ENCODE data around the gene MLH3.

Gene MLH3

DNA sequence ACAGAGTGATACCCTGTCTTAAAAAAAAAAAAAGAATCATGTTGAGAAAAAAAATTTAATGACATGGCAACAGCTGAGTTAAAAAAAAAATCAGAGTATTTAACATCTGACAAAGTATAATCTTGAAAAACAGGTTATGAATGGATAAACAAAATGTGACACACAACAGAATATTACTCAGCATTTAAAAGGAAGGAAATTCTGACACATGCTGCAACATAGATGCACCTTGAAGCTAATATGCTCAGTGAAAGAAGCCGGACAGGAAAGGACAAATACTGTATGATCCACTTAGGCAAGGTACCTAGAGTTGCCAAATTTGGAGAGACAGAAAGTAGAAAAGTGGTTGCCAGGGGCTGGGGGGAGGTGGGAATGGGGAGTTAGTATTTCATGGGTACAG, 67.9 kb downstream of the MLH3 start:
- Histone ChIP-seq H3K9ac (ENCODE audit: low read length) (no peak overlapping the region), H3K4me3 (ENCODE audit: low read depth in 1 of 2, low read length in 2 of 2) (no peak overlapping the region), H3K27me3 (ENCODE audit: control insufficient read depth in 1 of 2, insufficient read depth in 2 of 2, low read length in 2 of 2) (no peaks in the 10 kb centered on the region), H3K4me1 (ENCODE audit: insufficient read depth, low read length) (no peaks in the 10 kb centered on the region), H3K36me3 (ENCODE audit: insufficient read depth, low read length) (no peaks in the 10 kb centered on the region), H3K27ac (ENCODE audit: low read depth, low read length) (no peak overlapping the region), H3K9me3 (ENCODE audit: low read length) (no peaks in the 10 kb centered on the region)

DNA sequence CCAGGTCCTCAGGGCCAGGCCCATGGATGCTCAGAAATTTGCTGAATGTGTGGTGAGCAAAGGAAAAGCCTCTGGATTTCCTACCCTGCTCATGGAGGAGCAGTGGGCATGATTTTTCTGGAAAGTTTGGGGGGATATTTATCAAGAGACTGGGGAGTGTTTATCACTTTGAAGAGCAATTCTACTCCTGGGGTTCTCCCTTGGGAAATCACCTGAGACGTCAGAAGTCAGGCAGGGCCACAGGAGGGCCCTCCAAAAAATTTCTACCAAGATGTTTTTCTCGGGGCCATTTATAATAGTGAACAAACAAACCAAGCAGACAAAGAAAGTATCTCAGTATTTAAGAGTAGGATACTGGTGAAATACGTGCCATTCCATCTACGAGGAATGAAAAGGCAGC, 68.6 kb downstream of the MLH3 start:
- Histone ChIP-seq H3K4me3 (ENCODE audit: low read depth in 1 of 2, low read length in 2 of 2) (no peak overlapping the region), H3K27ac (ENCODE audit: low read depth, low read length) (no peak overlapping the region), H3K27me3 (ENCODE audit: control insufficient read depth in 1 of 2, insufficient read depth in 2 of 2, low read length in 2 of 2) (no peaks in the 10 kb centered on the region), H3K4me1 (ENCODE audit: insufficient read depth, low read length) (no peaks in the 10 kb centered on the region), H3K9me3 (ENCODE audit: low read length) (no peaks in the 10 kb centered on the region), H3K36me3 (ENCODE audit: insufficient read depth, low read length) (no peaks in the 10 kb centered on the region), H3K9ac (ENCODE audit: low read length) (no peak overlapping the region)

DNA sequence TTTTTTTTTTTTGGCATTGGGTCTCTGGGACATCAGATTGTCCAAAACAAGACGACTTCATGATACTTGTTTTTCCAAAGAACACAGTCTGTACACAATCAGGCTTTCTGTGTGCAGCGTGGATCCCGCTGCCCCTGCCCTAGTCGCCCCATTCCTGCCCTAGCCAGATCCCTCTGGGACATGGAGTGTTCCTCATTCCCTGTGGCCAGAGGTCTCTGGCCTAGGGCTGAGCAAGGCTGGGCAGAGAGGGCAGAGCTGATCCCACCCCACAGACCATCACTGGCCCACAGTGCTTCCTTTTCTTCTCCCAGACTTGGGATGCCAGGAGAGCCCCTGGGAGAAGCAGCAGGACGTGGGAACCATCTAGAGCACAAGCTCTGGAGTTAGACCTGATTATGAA, 69.4 kb downstream of the MLH3 start:
- H3K4me1 ChIP-seq (ENCODE audit: insufficient read depth, low read length) = no peaks in the 10 kb centered on the region
- H3K27ac ChIP-seq (ENCODE audit: low read depth, low read length) = no peak overlapping the region
- H3K9me3 ChIP-seq (ENCODE audit: low read length) = no peaks in the 10 kb centered on the region

GRCh38 chr14:74981462-74981782, 69.8 kb downstream of the MLH3 start:
- no peaks in the 10 kb centered on the region for H3K36me3 ChIP-seq (ENCODE audit: insufficient read depth, low read length)
- H3K4me3 ChIP-seq (ENCODE audit: low read depth in 1 of 2, low read length in 2 of 2) = no peak overlapping the region
- no peak overlapping the region for H3K9ac ChIP-seq (ENCODE audit: low read length)
- no peaks in the 10 kb centered on the region for H3K27me3 ChIP-seq (ENCODE audit: control insufficient read depth in 1 of 2, insufficient read depth in 2 of 2, low read length in 2 of 2)
- H3K4me1 ChIP-seq (ENCODE audit: insufficient read depth, low read length) = no peaks in the 10 kb centered on the region
- no peaks in the 10 kb centered on the region for H3K9me3 ChIP-seq (ENCODE audit: low read length)
- H3K27ac ChIP-seq (ENCODE audit: low read depth, low read length) = no peak overlapping the region

More for the DNA sequence above, 69.4 kb downstream of the MLH3 start:
- Histone ChIP-seq H3K9ac (ENCODE audit: low read length) (no peak overlapping the region), H3K4me3 (ENCODE audit: low read depth in 1 of 2, low read length in 2 of 2) (no peak overlapping the region), H3K27me3 (ENCODE audit: control insufficient read depth in 1 of 2, insufficient read depth in 2 of 2, low read length in 2 of 2) (no peaks in the 10 kb centered on the region), H3K36me3 (ENCODE audit: insufficient read depth, low read length) (no peaks in the 10 kb centered on the region)

DNA sequence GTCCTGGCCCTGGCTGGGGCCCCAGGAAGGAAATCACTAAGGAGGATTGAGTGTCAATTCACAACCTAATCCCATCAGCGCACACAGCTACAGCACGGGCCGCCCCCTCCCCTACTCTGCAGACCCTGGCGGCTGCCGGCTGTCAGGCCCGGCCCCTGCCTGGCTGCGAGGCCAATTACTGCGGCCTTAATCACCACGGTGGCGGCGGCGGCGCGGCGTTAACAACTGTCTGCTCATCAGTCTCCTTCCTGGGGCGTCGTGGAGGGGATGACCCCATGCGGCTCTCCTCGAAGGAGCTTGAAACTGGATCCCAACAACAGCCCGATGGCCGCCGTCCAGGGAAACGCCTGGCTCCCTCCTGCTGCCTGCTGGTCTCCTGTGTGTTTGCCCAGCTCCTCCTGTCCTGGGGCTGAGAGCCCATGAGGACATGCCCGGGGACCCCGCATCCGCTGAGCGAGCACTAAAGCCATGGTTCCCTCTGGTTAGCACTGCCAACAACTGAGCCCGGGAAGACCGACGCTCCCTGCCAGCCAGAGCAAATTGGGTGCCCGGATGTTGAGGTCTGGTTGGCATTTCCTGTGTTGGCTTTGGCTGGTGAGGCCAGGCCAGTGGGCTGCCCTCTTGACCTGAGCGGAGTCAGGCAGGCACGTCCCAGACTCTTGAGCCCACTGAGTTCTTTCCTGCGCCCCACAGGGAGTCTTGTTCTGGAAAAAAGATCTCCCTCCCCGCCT, 70.4 kb downstream of the MLH3 start:
- no peaks in the 10 kb centered on the region for H3K36me3 ChIP-seq (ENCODE audit: insufficient read depth, low read length)
- H3K9ac ChIP-seq (ENCODE audit: low read length) = no peak overlapping the region
- no peak overlapping the region for H3K4me3 ChIP-seq (ENCODE audit: low read depth in 1 of 2, low read length in 2 of 2)
- H3K4me1 ChIP-seq (ENCODE audit: insufficient read depth, low read length) = no peaks in the 10 kb centered on the region
- H3K9me3 ChIP-seq (ENCODE audit: low read length) = no peaks in the 10 kb centered on the region
- H3K27ac ChIP-seq (ENCODE audit: low read depth, low read length) = no peak overlapping the region
- H3K27me3 ChIP-seq (ENCODE audit: control insufficient read depth in 1 of 2, insufficient read depth in 2 of 2, low read length in 2 of 2) = no peaks in the 10 kb centered on the region

DNA sequence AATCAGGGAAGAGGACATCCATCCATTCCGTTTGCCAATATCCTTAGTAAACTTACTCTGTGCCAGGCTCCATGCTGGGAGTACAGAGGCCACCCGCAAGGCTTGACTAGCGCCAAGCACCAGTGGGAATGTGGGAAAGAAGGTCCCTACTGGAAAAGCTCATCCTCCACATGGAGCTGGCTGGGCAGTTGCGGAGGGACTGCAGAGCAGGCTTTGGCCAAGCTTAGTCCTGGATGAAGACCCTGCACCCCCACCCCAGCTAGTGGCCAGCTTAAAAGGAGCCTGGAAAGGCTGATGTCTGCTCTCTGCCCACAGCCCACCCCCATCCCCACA, 70.9 kb downstream of the MLH3 start:
- H3K9me3 ChIP-seq (ENCODE audit: low read length) = no peaks in the 10 kb centered on the region
- H3K4me1 ChIP-seq (ENCODE audit: insufficient read depth, low read length) = peaks cover 4% of the 10 kb centered on the region
- no peak overlapping the region for H3K27ac ChIP-seq (ENCODE audit: low read depth, low read length)
- no peaks in the 10 kb centered on the region for H3K36me3 ChIP-seq (ENCODE audit: insufficient read depth, low read length)
- no peaks in the 10 kb centered on the region for H3K27me3 ChIP-seq (ENCODE audit: control insufficient read depth in 1 of 2, insufficient read depth in 2 of 2, low read length in 2 of 2)
- H3K4me3 ChIP-seq (ENCODE audit: low read depth in 1 of 2, low read length in 2 of 2) = no peak overlapping the region
- no peak overlapping the region for H3K9ac ChIP-seq (ENCODE audit: low read length)

GRCh38 chr14:74979442-74980397, 71.5 kb downstream of the MLH3 start:
- no peak overlapping the region for H3K9ac ChIP-seq (ENCODE audit: low read length)
- no peak overlapping the region for H3K4me3 ChIP-seq (ENCODE audit: low read depth in 1 of 2, low read length in 2 of 2)
- H3K27ac ChIP-seq (ENCODE audit: low read depth, low read length) = no peak overlapping the region
- no peaks in the 10 kb centered on the region for H3K9me3 ChIP-seq (ENCODE audit: low read length)
- H3K27me3 ChIP-seq (ENCODE audit: control insufficient read depth in 1 of 2, insufficient read depth in 2 of 2, low read length in 2 of 2) = no peaks in the 10 kb centered on the region
- peaks cover 5% of the 10 kb centered on the region for H3K4me1 ChIP-seq (ENCODE audit: insufficient read depth, low read length)
- no peaks in the 10 kb centered on the region for H3K36me3 ChIP-seq (ENCODE audit: insufficient read depth, low read length)

GRCh38 chr14:74979029-74979428, 72.2 kb downstream of the MLH3 start:
- Histone ChIP-seq H3K36me3 (ENCODE audit: insufficient read depth, low read length) (no peaks in the 10 kb centered on the region), H3K27me3 (ENCODE audit: control insufficient read depth in 1 of 2, insufficient read depth in 2 of 2, low read length in 2 of 2) (no peaks in the 10 kb centered on the region), H3K9ac (ENCODE audit: low read length) (no peak overlapping the region), H3K4me1 (ENCODE audit: insufficient read depth, low read length) (peaks cover 5% of the 10 kb centered on the region), H3K27ac (ENCODE audit: low read depth, low read length) (no peak overlapping the region), H3K9me3 (ENCODE audit: low read length) (no peaks in the 10 kb centered on the region), H3K4me3 (ENCODE audit: low read depth in 1 of 2, low read length in 2 of 2) (no peak overlapping the region)

GRCh38 chr14:74978416-74978947, 72.8 kb downstream of the MLH3 start:
- no peak overlapping the region for H3K9ac ChIP-seq (ENCODE audit: low read length)
- H3K4me3 ChIP-seq (ENCODE audit: low read depth in 1 of 2, low read length in 2 of 2) = no peak overlapping the region
- H3K27me3 ChIP-seq (ENCODE audit: control insufficient read depth in 1 of 2, insufficient read depth in 2 of 2, low read length in 2 of 2) = no peaks in the 10 kb centered on the region
- no peaks in the 10 kb centered on the region for H3K36me3 ChIP-seq (ENCODE audit: insufficient read depth, low read length)
- H3K4me1 ChIP-seq (ENCODE audit: insufficient read depth, low read length) = peaks cover 5% of the 10 kb centered on the region
- no peaks in the 10 kb centered on the region for H3K9me3 ChIP-seq (ENCODE audit: low read length)
- no peak overlapping the region for H3K27ac ChIP-seq (ENCODE audit: low read depth, low read length)

DNA sequence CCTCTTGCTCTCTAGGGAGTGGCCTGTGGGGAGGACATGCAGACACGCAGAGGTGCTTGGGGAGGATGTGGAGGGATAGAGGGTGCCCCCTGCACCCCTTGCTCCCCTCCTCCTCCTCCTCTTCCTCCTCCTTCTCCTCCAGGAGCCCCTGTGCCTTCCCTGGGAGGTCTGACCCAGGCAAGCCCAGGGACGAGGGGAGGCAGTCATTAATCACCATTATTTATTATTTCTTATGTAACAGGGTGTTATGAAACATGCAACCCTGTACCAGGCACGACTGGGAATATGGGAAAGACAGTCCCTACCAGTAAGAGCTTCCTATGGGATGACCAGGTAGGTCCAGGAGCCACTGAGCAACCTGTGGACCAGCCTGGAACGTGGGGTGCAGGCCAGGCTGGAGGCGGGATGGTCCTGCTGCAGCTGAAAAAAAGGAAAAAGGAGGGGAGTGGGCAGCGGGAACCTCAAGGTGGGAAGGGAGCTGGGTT, 73.3 kb downstream of the MLH3 start:
- Histone ChIP-seq H3K36me3 (ENCODE audit: insufficient read depth, low read length) (no peaks in the 10 kb centered on the region), H3K4me1 (ENCODE audit: insufficient read depth, low read length) (peaks cover 5% of the 10 kb centered on the region), H3K4me3 (ENCODE audit: low read depth in 1 of 2, low read length in 2 of 2) (no peak overlapping the region), H3K9ac (ENCODE audit: low read length) (no peak overlapping the region), H3K27ac (ENCODE audit: low read depth, low read length) (no peak overlapping the region), H3K27me3 (ENCODE audit: control insufficient read depth in 1 of 2, insufficient read depth in 2 of 2, low read length in 2 of 2) (no peaks in the 10 kb centered on the region), H3K9me3 (ENCODE audit: low read length) (no peaks in the 10 kb centered on the region)

DNA sequence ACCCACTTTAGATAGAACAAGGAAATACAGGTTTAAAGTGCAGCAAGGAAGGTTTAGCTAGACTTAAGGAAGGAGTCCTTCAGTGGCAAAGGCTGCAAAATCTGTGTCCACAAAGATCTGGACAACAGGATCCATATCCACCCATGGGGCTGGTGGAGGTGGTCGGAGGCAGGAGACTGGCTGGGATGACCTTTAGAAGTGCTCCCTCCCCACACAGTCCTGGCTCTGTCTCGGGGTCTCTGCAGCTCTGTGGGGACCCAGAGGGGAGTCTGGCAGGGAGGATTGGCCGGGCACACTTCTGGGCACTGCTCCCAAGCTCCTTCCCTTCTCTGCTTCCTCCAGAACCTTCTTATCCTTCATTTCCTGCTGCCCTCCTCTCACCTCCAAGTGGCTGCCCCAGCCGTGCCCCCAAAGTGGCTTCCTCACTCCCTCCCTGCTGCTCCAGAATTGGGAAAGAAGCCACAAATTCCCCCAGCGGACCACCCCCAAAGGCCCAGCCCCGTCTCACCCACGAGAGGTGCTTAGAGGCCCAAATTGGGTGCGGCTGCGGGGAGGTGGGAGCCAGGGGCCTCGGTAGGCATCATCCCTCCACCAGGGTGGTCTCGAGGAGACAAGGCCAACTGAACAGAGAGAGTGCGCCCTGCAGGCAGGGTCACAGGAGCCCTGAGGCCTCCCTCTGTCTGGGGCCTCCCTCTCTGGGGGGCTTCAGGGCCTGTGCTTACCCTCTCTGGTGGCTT, 73.9 kb downstream of the MLH3 start:
- Histone ChIP-seq H3K4me3 (ENCODE audit: low read depth in 1 of 2, low read length in 2 of 2) (no peak overlapping the region), H3K4me1 (ENCODE audit: insufficient read depth, low read length) (peaks cover 5% of the 10 kb centered on the region), H3K27me3 (ENCODE audit: control insufficient read depth in 1 of 2, insufficient read depth in 2 of 2, low read length in 2 of 2) (no peaks in the 10 kb centered on the region), H3K9me3 (ENCODE audit: low read length) (no peaks in the 10 kb centered on the region), H3K36me3 (ENCODE audit: insufficient read depth, low read length) (no peaks in the 10 kb centered on the region), H3K9ac (ENCODE audit: low read length) (no peak overlapping the region), H3K27ac (ENCODE audit: low read depth, low read length) (no peak overlapping the region)

Measured in muscle layer of colon (tissue), 2 donors.